ENCODE measurements around the gene FXR2. TPM values are rescaled to one million over a fixed set of nuclear protein-coding genes. Genes with fewer than 3 reads are reported as not detected.

The FXR2 gene
- total and polyA plus RNA-seq, 9 of the 15 experiments (the other 6 are each of a cell fraction or from before 2014, with no cell fraction given): 2.0 to 49.3 (median 24.5) TPM

DNA sequence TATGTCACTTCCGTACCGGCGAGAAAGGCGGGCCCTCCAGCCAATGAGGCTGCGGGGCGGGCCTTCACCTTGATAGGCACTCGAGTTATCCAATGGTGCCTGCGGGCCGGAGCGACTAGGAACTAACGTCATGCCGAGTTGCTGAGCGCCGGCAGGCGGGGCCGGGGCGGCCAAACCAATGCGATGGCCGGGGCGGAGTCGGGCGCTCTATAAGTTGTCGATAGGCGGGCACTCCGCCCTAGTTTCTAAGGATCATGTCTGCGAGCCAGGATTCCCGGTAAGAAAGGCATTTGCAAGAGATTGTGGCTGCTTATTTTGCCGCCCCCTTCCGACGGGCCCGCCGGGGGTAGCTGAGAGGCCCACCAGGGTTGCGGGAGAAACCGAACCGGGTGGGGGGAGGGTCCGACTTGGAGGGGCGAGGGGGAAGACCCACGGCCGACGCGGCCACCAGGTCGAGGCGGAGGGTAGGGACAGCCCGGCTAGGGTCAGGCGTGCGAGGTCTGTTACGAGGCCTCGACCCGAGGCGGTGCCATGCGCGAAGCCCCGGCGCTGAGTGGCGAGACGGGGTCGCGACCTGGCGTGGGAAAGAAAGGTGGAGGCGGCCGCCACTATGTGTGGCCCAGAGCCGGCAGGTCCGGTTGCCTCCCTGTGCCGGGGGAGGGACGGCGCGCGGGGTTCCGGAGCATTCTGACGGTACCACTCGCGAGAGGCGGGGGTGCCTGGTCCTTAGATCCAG, 41.9 kb downstream of the FXR2 start (continued):
- 0 out of 2 replicates have a peak, but pooled peaks have one; percentile 41 for TF ChIP-seq THRAP3 (IDR thresholded peaks at IDR 0.05; ENCODE audit: borderline replicate concordance)
- TF ChIP-seq ZNF830 (CRISPR knock-in tag; IDR thresholded peaks at IDR 0.05): 0 out of 2 replicates have a peak, but pooled peaks have one; percentile 73
- TF ChIP-seq, protein P1, sequence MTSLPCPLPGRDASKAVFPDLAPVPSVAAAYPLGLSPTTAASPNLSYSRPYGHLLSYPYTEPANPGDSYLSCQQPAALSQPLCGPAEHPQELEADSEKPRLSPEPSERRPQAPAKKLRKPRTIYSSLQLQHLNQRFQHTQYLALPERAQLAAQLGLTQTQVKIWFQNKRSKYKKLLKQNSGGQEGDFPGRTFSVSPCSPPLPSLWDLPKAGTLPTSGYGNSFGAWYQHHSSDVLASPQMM (CRISPR knock-in tag; IDR thresholded peaks at IDR 0.05): 0 out of 2 replicates have a peak, but pooled peaks have one; percentile 34
- peak; percentile 95 for TF ChIP-seq ATF7 (IDR thresholded peaks at IDR 0.05)
- no peak for TF ChIP-seq TCF7L2 (IDR thresholded peaks at IDR 0.05; ENCODE audit: low read depth, low read length)
- peak; percentile 97 for TF ChIP-seq POLR2H (tag; IDR thresholded peaks at IDR 0.05; ENCODE audit: low read depth)
- peak; percentile 21; the same call in 1 of the 2 replicates for TF ChIP-seq EGR1 (conservative IDR thresholded peaks at IDR 0.05)
- TF ChIP-seq ZNF717 (CRISPR knock-in tag; IDR thresholded peaks at IDR 0.05): 0 out of 2 replicates have a peak, but pooled peaks have one; percentile 67
- no peak for TF ChIP-seq TCFL5 (CRISPR knock-in tag; conservative IDR thresholded peaks at IDR 0.05)
- TF ChIP-seq SMARCB1 (IDR thresholded peaks at IDR 0.05; ENCODE audit: insufficient read length, low read depth): no peak
- peak in 1 of 2 experiments; percentile 56; a peak in 2 of 4 replicates for TF ChIP-seq MAZ (CRISPR knock-in tag; conservative IDR thresholded peaks at IDR 0.05 in 1 of 2, IDR thresholded peaks at IDR 0.05 in 1 of 2)
- 0 out of 2 replicates have a peak, but pooled peaks have one; percentile 48 for TF ChIP-seq ZNF224 (CRISPR knock-in tag; IDR thresholded peaks at IDR 0.05)
- no peak for TF ChIP-seq NFATC3 (IDR thresholded peaks at IDR 0.05)
- TF ChIP-seq RBM25 (IDR thresholded peaks at IDR 0.05; ENCODE audit: low read depth, low read length, severe bottlenecking): peak; percentile 97
- no peak for TF ChIP-seq SIN3B (IDR thresholded peaks at IDR 0.05; ENCODE audit: low read depth)
- no peak for TF ChIP-seq ZNF707 (CRISPR knock-in tag; conservative IDR thresholded peaks at IDR 0.05)
- peak; percentile 95 for TF ChIP-seq SMAD1 (IDR thresholded peaks at IDR 0.05; ENCODE audit: low read depth, low read length, partially characterized antibody)
- TF ChIP-seq SRSF1 (IDR thresholded peaks at IDR 0.05; ENCODE audit: low read depth, low read length): 0 out of 2 replicates have a peak, but pooled peaks have one; percentile 50
- TF ChIP-seq PCBP1 (IDR thresholded peaks at IDR 0.05; ENCODE audit: low read depth, low read length, poor library complexity, severe bottlenecking): no peak
- TF ChIP-seq, protein P2, sequence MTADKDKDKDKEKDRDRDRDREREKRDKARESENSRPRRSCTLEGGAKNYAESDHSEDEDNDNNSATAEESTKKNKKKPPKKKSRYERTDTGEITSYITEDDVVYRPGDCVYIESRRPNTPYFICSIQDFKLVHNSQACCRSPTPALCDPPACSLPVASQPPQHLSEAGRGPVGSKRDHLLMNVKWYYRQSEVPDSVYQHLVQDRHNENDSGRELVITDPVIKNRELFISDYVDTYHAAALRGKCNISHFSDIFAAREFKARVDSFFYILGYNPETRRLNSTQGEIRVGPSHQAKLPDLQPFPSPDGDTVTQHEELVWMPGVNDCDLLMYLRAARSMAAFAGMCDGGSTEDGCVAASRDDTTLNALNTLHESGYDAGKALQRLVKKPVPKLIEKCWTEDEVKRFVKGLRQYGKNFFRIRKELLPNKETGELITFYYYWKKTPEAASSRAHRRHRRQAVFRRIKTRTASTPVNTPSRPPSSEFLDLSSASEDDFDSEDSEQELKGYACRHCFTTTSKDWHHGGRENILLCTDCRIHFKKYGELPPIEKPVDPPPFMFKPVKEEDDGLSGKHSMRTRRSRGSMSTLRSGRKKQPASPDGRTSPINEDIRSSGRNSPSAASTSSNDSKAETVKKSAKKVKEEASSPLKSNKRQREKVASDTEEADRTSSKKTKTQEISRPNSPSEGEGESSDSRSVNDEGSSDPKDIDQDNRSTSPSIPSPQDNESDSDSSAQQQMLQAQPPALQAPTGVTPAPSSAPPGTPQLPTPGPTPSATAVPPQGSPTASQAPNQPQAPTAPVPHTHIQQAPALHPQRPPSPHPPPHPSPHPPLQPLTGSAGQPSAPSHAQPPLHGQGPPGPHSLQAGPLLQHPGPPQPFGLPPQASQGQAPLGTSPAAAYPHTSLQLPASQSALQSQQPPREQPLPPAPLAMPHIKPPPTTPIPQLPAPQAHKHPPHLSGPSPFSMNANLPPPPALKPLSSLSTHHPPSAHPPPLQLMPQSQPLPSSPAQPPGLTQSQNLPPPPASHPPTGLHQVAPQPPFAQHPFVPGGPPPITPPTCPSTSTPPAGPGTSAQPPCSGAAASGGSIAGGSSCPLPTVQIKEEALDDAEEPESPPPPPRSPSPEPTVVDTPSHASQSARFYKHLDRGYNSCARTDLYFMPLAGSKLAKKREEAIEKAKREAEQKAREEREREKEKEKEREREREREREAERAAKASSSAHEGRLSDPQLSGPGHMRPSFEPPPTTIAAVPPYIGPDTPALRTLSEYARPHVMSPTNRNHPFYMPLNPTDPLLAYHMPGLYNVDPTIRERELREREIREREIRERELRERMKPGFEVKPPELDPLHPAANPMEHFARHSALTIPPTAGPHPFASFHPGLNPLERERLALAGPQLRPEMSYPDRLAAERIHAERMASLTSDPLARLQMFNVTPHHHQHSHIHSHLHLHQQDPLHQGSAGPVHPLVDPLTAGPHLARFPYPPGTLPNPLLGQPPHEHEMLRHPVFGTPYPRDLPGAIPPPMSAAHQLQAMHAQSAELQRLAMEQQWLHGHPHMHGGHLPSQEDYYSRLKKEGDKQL (CRISPR knock-in tag; IDR thresholded peaks at IDR 0.05; ENCODE audit: borderline replicate concordance): no peak
- peak in 1 of 2 experiments; percentile 52; a peak in 1 of 4 replicates for TF ChIP-seq SRF (CRISPR knock-in tag; IDR thresholded peaks at IDR 0.05)
- peak; percentile 9 for TF ChIP-seq HNRNPK (IDR thresholded peaks at IDR 0.05; ENCODE audit: low read depth, low read length, poor library complexity, severe bottlenecking)
- TF ChIP-seq PML (IDR thresholded peaks at IDR 0.05; ENCODE audit: low read length): peak; percentile 81; the same call in 1 of the 2 replicates

Measured in K562 (cell line).